GM23338 (cell line): ENCODE measurements around the gene ERI2.

Experiments
- CREB1 ChIP-seq: fragments of 250-450 bp; sonication (Bioruptor Pico); IDR thresholded peaks from 2 replicates; pipeline ENCODE4 v1.5.0; 2020; ENCODE audit warnings: low read depth, mild to moderate bottlenecking, moderate library complexity
- CTCF ChIP-seq, 2 experiments: fragments of 200-600 bp in 1 of 2; sonication (generic) in 1 of 2; conservative IDR thresholded peaks; 2 replicates each; pipeline versions ENCODE4 v1.5.1 to v1.6.1; 2016 to 2017; ENCODE audit warnings: antibody characterized with exemption in 2 of 2, low read depth in 2 of 2, mild to moderate bottlenecking in 2 of 2, moderate library complexity in 1 of 2
- EZH2 ChIP-seq: fragments of 200-600 bp; sonication (generic); IDR thresholded peaks from one replicate; pipeline ENCODE4 v1.8.0; 2017; ENCODE audit warnings: antibody characterized with exemption, mild to moderate bottlenecking, low read depth; ENCODE audit not compliant: unreplicated experiment
- EZH2phosphoT487 ChIP-seq: fragments of 200-600 bp; sonication (generic); IDR thresholded peaks from one replicate; pipeline ENCODE4 v1.8.1; 2018; ENCODE audit warnings: antibody characterized with exemption; ENCODE audit not compliant: unreplicated experiment
- JUNB ChIP-seq: IDR thresholded peaks from one replicate; pipeline ENCODE4 v1.6.1; 2016; ENCODE audit warnings: antibody characterized with exemption; ENCODE audit not compliant: unreplicated experiment
- NANOG ChIP-seq: IDR thresholded peaks from 2 replicates; pipeline ENCODE4 v1.6.1; 2016; ENCODE audit warnings: antibody characterized with exemption, borderline replicate concordance
- POLR2AphosphoS5 ChIP-seq: IDR thresholded peaks from 2 replicates; pipeline ENCODE4 v1.6.1; 2016; ENCODE audit warnings: antibody characterized with exemption, low read depth
- REST ChIP-seq: IDR thresholded peaks from one replicate; pipeline ENCODE4 v1.6.1; 2018; ENCODE audit warnings: antibody characterized with exemption; ENCODE audit not compliant: unreplicated experiment
- STAT1 ChIP-seq: IDR thresholded peaks from one replicate; pipeline ENCODE4 v1.6.1; 2016; ENCODE audit warnings: antibody characterized with exemption; ENCODE audit not compliant: unreplicated experiment
- ZNF114 ChIP-seq: fragments of 250-450 bp; sonication (Bioruptor Pico); IDR thresholded peaks from 2 replicates; pipeline ENCODE4 v1.5.0; 2020; ENCODE audit warnings: mild to moderate bottlenecking, moderate library complexity

GRCh38 chr16:20767577-20767976 is 38.7 kb downstream of the ERI2 start:
- TF ChIP-seq CTCF (conservative IDR thresholded peaks at IDR 0.05; ENCODE audit: low read depth in 2 of 2) (no peak), POLR2AphosphoS5 (no peak), NANOG (no peak), EZH2phosphoT487 (no peak), EZH2 (no peak), JUNB (no peak), REST (no peak), CREB1 (CRISPR knock-in tag) (no peak), ZNF114 (no peak), STAT1 (no peak)
